A673 (cell line): ENCODE data around the gene MOGAT3.

Experiments
- EZH2 ChIP-seq: fragments of 200-600 bp; sonication (generic); IDR thresholded peaks from 2 replicates; pipeline ENCODE4 v1.6.1; 2017; ENCODE audit warnings: borderline replicate concordance, low read depth, mild to moderate bottlenecking, mixed read lengths, antibody characterized with exemption, low read length; ENCODE audit not compliant: poor library complexity, severe bottlenecking
- TF ChIP-seq, protein P1 (sequence below): fragments of 300-800, 200-600 bp; sonication (generic); conservative IDR thresholded peaks from 2 replicates; pipeline ENCODE4 v1.5.1; 2017; ENCODE audit warnings: low read depth, mild to moderate bottlenecking, antibody characterized with exemption, low read length, moderate library complexity, mixed read lengths

GRCh38 chr7:101235522-101235921 is 34.7 kb upstream of the MOGAT3 start:
- TF ChIP-seq, protein P1, sequence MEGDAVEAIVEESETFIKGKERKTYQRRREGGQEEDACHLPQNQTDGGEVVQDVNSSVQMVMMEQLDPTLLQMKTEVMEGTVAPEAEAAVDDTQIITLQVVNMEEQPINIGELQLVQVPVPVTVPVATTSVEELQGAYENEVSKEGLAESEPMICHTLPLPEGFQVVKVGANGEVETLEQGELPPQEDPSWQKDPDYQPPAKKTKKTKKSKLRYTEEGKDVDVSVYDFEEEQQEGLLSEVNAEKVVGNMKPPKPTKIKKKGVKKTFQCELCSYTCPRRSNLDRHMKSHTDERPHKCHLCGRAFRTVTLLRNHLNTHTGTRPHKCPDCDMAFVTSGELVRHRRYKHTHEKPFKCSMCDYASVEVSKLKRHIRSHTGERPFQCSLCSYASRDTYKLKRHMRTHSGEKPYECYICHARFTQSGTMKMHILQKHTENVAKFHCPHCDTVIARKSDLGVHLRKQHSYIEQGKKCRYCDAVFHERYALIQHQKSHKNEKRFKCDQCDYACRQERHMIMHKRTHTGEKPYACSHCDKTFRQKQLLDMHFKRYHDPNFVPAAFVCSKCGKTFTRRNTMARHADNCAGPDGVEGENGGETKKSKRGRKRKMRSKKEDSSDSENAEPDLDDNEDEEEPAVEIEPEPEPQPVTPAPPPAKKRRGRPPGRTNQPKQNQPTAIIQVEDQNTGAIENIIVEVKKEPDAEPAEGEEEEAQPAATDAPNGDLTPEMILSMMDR: no peak
- no peak for TF ChIP-seq EZH2
